ENCODE results near the gene GRM4.
"Not testable (repeated sequence)": the region's sequence is repeated elsewhere in the genome, so short reads cannot be mapped to it uniquely, and the experiment has no call there.

Gene GRM4

DNA sequence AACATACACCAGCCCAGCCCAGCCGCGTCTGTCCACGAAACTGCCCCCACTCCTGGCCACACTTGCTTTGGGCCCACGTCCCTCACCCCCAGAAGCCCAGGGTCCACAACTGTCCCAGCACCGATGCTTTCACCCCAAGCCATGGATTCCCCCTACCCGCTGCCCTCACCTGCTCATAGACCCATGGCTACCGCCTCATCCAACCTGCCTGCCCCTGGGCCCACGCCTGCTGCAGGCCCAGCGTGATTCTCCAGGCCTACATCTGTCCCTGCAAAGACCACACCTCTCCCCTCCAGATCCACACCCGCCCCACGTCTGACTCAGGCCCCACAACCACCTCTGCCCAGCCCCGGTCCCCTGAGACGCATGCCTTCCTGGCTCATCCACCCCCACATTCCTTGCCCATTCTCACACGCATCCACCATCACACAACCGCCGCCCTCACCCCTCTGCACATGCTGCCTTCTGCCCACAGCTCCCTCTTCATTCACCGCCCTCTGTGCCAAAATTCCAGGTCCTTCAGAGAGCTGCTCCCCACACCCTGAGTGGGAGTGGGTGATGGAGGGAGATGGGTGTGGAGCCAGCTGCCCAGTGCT, 86.7 kb downstream of the GRM4 start:
- DNase-seq: no peak

DNA sequence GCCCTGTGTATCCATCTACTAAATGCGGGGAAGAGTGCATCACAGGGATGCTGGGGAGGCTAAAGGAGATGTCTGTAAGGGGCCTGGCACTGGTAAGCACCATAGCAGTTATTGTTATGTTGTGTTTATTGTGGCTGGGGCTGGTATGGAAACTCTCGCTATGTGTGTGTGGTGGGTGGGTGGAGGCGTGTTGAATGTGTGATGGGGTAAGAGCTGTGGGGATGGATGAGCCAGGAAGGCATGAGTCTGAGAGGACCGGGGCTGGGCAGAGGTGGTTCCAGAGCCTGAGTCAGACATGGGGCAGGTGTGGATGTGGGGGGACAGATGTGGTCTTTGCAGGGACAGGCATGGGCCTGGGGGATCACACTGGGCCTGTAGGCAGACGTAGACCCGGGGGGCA, 88.1 kb downstream of the GRM4 start:
- no peak for DNase-seq

DNA sequence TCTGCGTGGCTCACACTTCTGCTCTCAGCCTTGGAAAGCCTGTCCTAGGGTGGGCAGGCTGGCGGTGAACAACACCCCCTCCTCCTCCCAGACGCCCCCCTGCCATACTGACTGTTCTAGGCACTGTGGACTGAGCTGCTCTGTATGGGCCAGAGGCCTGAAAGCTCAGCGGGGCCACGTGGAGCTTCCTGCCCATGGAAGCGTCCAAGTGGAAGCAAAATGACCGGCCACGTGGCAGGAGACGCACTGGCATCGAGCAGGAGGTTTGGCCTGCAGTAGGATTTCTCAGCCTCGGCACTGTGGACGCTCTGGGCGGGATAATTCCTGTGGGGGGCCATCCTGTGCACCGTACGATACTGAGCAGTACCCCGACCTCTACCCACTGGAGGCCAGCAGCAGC, 88.7 kb downstream of the GRM4 start:
- DNase-seq: no peak

DNA sequence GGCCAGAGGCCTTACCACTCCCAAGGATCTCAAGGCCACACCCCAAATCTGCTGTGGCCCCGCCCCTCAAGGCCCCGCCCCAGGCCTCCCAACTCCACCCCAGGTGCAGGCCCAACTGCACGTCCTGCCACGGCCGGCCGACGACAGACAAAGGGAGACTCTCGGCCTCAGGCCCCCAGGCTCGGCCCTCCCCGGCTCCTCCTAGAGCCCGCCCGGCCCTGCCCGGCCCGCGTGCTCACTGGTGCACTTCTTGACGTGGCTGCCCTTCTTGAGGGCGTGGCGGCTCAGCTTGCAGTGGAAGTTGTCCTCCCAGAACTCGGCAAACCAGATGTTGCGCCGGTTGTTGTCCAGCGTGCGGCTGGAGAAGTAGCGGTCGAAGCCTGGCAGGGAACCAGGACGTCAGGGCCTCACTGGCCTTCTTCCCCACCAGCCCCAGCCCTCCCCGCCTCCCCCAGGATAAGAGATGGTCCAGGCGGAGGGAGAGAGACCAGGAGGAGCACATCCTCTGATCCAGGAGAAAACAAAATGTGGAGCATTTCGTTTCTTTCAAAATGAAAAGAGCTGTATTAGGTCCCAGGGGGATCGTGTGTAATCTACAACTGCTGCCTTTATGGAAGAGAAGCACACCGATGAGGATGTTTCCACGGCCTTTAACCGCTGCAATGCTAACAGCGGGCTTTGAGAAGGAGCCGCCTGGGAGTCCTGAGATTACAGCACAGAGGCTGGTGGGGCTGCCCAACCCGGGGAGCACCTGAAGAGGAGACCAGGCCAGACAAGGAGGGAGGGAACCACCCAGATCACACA, 89.4 kb downstream of the GRM4 start:
- peak; percentile 91 for DNase-seq

DNA sequence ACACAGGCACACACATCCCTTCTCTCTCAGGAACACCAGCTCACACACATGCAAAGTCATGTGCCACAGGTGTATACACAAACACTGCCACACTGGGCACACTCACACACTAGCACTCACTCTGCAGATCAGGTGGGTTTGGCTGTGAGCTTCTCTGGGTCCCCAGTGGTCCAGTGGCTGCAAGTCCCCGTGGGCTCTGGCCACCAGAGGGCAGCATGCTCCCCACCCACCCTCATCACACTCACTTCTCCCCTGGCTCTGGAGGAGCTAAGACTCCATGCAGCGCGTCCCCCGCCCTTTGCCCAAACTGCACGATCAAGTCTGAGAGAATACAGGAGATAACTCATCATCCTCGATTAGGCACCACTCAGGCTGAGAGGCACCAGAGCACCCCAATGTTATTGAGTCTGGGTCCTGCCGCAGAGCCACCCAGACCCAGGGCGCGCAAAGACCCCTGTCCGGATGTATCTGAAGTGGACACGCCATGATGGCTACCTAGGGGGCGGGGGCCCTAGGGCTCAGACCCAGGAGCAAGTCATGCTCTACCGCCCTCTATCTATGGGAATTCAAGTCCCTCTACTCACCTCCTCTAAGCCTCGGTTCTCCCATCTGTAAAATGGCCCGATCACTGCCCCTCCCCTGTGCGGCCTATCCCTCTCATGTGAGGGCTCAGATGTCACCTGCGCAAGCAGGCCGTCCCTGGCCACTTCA, 90.5 kb downstream of the GRM4 start:
- DNase-seq: peak; percentile 84

DNA sequence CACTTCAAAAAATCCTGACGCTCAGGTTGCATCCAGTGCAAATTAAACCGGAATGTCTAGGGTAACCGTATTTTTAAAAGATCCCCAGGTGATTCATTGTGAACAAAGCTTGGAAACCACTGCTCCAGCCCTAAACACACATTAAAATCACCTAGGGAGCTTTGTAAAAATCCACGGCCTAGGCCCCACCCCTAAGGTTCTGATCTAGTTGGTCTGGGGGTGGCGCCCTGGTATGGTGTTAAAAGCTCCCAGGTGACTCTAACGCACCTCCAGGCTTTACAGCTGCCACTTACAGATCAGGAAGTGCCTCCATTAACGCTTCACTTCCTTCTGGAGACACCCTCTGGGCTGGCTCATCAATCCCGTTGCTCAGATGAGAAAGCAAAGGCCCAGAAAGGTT, 92.2 kb downstream of the GRM4 start:
- no peak for DNase-seq

DNA sequence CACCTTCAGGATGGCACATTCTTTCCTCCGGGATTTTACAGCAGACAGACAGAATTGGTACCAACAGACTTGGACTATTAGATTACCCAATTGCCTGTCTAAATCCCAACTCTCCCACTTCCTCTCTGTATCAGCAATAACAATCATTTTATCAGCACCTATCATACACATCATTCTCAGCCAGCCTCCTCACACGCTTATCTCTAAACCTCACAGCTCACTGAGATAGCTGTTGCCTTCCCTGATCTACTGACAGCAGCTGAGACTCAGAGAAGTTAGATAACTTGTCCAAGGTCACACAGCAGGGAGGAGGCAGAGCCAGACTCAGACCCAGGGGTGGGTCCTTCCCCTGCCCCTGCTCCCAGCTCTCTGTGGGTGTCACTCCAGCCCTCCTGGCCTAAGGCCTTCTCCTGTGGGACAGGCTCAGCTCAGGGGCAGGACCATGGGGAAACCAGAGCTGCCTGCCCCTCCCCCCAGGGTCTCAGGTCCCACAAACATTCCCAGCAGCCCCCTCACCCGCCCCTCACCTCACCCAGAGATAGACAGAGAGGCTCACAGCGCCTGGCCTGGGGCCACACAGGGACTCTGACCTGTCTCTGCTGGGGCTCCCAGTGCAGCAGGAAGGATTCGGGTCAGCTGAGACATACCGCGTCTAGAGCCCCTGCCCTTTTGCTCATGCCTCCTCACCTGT, 92.8 kb downstream of the GRM4 start:
- no peak for DNase-seq

DNA sequence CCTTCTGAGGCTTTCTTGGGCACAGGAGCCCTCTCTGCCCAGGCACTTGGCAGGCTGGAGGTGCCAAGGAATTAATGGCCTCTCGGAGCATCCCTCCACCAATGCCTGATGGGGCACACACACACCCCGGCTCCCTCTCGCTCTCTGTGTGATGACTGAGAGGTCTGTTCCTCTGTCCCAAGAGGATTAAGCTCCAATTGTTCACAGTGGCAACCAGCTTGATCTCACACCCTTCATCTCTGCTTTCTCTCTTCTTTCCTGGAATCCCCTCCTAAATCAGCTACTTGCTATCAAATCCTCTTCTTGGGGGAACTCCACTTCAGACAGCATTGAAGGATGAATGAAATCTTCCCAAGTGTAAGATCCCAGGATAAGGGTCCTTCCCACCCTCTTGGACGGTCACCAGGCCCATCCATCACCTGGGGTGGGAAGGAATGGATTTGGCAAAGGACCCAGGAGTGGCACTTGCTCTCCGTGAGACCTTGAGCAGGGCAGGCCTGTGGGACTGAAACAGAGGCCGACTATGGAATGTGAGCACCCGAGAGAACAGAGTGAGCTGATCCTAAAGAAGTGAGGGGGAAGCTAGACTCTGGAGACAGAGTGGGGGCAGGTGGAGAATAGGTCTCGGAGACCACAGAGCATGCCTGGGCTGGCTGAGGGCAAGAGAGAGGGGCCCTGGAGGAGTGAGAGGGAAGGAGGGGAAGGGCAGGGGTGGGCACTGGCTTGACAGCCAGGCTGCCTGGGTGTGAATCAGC, 93.6 kb downstream of the GRM4 start:
- DNase-seq: no peak

DNA sequence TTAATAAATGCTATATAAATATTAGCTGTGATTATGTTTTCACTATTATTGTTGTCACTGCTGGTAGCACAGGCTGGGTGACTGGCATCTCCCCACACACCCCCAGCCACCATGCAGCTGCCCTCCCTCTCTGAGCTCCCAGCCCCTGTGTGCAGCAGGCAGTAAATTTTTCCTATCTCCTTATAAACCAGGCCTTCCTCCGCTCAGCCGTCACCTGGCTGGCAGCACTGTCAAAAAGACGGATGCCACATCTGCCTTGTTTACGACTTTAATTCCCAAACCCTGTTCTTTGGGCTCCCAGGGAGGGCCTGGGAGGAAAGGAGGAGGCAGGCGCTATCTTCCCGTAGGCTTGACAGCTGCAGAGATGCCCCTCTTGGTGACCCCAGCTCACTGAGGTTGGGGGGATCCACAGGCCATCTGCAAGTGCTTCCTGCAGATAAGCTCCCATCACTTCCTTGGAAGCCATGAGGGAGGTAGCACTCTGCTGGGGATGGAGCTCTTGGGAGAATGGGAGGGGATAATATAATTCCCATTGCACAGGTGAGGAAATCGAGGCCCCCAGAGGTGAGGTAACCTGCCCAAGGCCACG, 94.5 kb downstream of the GRM4 start:
- DNase-seq: no peak

DNA sequence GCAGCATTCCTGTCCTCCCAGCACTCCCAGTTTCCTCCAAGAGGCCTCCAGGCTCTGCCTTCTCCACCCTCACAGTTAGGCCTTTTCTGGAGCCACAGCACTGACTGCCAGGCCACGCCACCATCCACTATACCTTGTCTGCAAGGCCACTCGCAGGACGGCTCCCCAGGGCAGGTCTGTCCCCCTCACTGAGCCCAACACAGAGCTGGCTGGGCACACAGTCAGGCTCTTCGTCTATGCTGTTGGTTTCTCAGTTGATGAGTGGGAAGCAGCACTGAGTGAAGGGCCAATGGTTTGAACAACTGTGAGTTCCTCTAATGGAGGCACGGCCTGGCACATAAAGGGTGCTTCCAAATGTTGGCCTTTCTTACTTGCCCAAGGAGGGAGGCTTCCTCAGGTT, 95.2 kb downstream of the GRM4 start:
- no peak for DNase-seq

DNA sequence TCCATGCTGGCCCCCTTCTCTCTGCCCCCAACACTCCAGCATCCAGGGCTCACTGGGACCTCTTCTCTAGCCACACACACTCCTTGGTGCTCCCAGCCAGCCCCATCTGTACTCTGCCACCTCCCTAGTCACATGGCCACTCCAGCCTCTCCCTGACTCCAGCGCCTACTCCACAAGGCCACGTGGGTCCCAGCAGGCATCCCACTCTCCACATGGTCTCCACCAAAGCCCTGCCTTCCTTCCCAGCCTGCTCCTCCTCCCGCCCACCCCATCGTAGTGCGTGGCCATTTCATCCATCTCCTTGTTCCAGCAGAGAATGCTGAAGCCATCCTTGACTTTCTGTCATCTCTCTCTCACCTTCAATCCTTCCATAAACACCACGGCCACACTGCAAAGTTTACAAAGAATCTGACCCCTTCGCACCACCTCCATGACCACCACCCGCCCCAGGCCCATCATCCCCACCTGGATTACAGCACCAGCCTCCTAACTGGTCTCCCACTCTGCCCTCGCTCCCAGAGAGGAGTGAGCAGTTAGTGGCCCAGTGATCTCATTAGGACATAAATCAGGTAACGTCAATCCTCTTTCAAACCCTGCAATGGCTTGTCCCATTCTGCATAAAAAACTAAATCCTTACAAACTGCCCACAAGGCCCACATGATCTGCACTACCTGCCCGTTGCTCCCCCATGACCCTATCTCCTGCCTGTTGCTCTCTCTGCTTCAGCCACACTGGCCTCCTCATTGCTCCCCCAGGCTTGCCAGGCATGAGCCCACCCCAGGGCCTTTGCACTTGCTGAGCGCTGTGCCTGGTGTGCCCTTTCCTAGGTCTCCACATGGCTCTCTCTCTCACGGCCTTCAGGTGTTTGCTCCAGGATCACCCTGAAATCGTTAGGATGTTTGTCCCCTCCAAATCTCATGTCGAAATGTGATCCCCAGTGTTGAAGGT, 96.2 kb downstream of the GRM4 start:
- DNase-seq: no peak

DNA sequence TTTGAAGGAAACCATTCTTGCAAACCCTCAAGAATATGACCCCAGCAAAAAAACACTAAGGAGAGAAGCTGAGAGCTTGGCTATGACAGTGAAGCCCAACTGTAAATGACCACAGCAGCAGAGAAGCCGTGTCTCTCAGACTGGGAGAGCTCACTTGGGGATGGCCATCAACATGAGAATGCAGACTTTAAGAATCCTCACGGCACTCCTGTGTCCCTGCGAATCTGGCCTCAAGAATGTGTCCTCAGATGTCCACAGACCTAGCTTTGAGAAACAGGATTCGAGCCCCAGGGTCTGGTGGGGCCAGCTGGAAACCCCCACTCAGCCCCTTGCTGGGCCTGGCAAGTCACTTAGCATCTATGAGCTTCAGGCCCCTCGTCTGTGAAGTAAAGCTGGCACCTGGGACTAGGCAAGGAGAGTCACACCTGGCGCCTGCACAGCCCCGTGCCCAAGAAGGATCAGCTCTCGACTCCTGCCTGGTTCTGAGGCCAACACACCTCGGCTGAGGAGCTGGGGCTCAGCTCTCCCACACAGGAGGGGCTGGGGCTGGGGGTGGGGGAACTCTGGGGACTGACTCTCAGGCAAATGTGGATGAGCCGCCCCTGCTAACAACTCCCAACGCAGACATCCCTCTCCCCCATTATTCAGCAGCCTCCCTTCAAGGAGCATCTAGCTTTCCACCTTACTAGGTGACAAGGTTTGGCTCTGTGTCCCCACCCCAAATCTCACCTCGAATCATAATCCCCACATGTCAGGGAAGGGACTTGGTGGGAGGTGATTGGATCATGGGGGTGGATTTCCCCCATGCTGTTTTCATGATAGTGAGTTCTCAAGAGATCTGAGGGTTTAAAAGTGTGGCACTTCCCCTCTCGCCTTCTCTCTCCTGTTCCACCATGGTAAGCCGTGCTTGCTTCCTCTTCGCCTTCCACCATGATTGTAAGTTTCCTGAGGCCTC, 97.7 kb downstream of the GRM4 start:
- no peak for DNase-seq

DNA sequence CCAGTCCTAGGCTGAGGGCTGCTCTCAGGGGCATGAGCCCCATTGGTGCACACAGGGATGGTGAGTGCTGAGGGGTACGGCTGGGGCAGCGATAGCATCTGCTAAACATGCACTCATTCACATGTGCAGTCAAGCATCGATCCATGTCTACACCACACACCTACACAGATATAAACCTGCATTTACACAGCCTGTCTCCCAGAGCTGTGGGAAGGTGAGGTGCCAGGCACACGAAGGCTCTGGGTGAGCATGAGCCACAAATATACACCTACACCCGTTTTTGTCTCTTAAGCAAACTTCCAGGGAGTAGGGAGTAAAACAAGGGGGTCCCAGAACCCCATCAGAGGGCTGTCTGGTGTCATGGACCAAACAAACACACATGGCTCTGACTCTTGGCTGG, 99.3 kb downstream of the GRM4 start:
- no peak for DNase-seq

DNA sequence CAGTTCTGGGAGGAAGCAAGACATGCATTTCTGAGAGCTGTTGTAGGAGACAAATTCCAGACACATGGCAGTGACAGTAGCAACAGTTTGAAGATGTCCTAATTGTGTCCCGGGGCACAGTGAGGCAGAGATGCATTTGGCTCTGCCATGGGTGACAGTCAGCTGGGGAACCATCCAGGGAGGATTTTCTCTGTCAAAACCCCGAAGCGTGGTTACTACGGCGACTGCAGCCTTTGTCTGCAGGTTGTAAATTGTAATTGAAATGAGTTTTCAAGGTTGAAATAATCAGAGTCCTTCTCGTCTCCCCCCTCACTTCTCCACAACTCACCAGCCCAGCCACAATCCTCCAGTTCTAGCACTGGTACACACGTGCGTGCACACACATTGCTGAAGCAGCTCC, 100.1 kb downstream of the GRM4 start:
- no peak for DNase-seq

DNA sequence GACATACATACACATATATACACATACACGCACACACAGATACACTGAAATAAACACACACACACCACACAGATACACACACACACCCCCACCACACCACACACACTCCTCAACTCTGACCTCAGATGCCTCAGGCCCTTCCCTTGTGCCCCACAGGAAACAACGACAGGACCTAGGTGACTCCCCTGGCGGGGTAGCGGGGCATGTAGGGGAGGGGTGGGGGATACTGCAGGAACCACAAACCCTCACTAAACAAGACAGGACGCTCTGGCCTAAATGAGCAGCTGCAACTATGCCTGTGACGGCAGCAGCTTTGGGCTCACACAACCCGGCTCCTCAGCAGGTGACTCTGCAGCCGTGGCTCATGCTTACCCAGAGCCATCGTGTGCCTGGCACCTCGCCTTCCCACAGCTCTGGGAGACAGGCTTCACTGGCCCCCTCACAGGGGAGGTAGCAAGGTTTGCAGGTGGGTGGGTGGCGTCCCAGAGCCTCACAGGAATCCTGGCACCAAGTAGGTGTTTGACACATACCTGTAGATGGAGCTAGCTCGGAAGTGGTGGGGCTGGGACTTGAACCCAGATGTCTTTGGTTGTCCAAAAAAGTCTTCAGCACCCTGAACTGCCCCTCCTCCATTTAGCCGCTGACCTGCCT, 100.8 kb downstream of the GRM4 start:
- no peak for DNase-seq

DNA sequence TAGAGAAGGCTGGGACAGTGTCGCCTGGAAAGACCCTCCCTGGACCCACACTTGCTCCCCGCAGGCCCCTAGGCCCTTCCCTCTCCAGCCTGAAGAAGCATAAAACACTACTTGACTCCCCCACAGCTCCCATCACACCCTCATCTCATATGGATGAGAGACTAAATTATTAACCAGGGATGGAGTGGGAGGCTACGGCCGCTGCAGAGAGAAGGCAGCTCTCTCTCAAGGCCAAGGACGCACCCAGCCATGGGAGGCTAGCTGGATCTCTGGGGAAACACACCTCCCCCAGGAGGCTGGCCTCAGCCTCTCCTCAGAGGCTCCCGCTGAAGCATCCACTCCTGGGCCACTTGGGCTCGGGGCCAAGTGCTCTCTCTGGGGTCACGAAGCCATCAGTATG, 102.5 kb downstream of the GRM4 start:
- no peak for DNase-seq

DNA sequence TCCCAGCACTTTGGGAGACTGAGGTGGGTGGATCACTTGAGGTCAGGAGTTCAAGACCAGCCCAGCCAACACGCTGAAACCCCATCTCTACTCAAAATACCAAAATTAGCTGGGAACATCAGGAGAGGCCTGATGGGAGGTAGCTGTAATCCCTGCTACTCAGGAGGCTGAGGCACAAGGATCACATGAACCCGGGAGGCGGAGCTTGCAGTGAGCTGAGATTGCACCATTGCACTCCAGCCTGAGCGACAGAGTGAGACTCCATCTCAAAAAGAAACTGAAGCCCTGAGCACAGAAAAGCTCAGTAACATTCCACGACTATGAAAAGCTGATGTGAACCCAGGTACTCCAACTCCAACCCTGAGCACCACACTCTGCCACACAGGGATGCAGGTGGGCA, 103.9 kb downstream of the GRM4 start:
- DNase-seq: not testable (repeated sequence)

DNA sequence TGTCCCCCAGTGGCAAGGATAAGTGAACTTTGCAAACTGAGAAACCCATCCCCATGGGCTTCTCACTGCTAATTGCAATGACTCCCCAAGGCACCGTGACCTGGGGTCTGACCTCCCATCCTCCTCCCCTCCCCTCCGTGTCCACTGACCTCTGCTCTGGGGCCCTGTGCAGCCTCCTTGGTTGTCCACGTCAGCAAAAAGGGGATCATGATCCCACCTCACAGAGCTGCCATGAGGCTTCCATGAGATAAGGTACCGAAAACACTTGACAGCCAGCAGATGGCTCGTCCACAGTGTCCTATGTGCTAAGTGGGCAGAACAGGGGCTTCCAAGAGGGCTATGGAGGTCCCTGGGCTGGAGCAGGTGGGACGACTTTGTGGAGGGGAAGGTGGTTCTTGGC, 104.5 kb downstream of the GRM4 start:
- DNase-seq: no peak

DNA sequence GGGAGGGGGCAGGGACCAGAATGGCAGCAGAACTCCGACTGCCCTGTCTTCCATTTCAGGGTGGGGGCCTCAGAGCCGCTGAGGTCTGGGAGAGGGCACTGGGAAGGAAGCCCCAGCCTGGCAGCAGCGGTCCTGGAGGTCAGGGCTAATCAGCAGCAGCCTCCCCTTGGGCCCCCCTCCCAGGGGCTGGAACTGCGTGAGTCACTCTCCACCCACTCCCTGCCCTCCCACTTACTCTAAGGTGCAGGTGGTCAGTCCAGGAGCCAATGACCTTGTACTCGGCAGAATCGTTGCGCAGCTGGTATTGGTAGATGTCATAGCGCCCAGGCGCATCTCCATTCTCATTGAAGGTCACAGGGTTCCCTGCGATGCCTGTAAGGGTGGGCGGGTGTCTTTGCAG, 105.9 kb downstream of the GRM4 start:
- no peak for DNase-seq

DNA sequence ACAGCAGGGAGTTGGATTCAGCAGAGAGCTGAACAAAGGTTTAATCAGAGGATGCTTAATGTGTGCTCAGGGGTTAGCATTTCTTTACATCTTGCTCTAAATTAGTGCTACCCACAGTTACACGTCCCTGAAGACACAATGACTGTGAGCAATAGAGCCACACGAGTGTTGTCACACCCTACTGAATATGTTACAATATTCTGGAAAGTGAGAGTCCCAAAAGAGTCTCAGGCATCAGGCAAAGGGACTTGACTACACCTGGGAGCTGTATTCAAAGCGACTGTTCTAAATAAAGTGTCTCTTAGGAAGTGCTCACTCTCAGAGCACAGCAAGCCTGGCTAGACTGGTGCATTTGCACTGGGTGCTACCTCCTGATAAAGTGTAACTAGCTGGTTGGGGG, 108.7 kb downstream of the GRM4 start:
- DNase-seq: no peak
